GM23248 (cell line): ENCODE results near the gene LSAMP.

Experiments used
- EZH2 ChIP-seq: fragments of 200-600 bp; sonication (generic); IDR thresholded peaks from 2 replicates; pipeline ENCODE4 v1.6.1; 2018; ENCODE audit warnings: antibody characterized with exemption, mild to moderate bottlenecking; ENCODE audit not compliant: insufficient read depth, poor library complexity, severe bottlenecking
- EZH2phosphoT487 ChIP-seq: fragments of 200-600 bp; sonication (generic); IDR thresholded peaks from 2 replicates; pipeline ENCODE4 v1.6.1; 2018; ENCODE audit warnings: antibody characterized with exemption, moderate library complexity, mild to moderate bottlenecking, low read depth; ENCODE audit not compliant: insufficient read depth

DNA sequence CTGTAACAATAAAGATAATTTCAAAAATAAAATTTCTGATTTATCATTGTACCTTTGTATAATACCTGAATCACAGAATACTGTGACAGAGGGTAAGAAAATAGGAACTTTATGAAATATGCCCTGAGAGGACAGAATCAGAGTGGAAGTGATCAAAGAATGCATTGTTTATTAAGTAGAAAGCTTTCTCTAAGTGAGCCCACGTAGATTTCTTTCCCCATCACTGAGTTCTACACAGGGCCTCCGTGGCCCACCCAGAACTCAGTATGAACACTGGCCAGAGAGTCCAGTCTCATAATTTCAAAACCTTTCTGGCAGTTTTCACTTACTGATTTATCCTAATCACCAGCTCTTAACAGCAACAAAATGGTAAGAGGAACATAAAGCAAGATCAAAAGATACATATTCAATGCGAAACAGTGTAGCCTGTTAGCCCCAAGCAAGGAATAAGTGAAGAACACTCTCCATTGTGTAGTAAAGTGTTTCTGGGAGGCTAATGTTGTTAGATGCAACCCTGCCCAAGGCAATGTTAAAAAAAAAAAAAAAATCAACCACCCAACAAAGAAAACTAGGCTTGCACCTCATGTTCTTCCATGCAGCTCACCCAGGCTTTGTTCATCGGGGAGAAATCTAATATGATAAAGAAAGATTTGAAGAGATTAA, 341.3 kb downstream of the LSAMP start:
- TF ChIP-seq EZH2phosphoT487 (no peak), EZH2 (no peak)
